ENCODE results near the gene CLCN3. TPM values are rescaled to one million over a fixed set of nuclear protein-coding genes. Genes with fewer than 3 reads are reported as not detected.

Gene CLCN3
- total and polyA plus RNA-seq, 9 of the 15 experiments (the other 6 are each of a cell fraction or from before 2014, with no cell fraction given): 12.7 to 60.6 (median 38.5) TPM

DNA sequence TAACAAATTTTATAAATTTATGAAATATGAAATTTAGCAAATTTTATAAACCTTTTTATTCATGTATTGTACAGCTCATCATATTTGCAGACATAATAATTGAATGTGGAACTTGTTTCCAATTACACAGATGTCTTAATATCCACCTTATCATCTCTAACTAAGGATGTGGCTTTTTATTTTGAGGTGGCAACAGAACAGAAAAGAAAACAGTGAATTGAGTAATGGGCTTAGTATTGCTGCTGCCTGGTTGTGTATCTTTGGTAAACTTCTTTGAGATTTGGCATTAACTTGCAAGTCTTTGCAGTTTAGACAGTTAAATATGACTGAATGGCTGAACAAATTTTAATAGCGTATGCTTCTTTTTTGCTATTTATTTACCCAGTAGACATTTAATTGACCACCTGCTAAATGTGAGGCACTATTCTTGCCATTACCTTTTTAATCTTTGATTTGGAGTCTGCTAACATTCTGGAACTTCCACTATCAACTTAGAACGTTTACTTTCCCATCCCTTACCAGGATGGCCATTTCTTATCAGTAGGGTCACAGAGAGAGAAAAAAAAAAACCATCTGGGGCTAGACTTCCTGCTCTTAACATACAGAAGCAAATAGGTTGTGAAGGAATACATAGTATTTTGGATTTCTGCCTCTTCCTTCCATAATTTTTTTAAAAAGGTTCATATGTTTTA lies 44.8 kb downstream of the CLCN3 start (continued):
- TF ChIP-seq, protein P1, sequence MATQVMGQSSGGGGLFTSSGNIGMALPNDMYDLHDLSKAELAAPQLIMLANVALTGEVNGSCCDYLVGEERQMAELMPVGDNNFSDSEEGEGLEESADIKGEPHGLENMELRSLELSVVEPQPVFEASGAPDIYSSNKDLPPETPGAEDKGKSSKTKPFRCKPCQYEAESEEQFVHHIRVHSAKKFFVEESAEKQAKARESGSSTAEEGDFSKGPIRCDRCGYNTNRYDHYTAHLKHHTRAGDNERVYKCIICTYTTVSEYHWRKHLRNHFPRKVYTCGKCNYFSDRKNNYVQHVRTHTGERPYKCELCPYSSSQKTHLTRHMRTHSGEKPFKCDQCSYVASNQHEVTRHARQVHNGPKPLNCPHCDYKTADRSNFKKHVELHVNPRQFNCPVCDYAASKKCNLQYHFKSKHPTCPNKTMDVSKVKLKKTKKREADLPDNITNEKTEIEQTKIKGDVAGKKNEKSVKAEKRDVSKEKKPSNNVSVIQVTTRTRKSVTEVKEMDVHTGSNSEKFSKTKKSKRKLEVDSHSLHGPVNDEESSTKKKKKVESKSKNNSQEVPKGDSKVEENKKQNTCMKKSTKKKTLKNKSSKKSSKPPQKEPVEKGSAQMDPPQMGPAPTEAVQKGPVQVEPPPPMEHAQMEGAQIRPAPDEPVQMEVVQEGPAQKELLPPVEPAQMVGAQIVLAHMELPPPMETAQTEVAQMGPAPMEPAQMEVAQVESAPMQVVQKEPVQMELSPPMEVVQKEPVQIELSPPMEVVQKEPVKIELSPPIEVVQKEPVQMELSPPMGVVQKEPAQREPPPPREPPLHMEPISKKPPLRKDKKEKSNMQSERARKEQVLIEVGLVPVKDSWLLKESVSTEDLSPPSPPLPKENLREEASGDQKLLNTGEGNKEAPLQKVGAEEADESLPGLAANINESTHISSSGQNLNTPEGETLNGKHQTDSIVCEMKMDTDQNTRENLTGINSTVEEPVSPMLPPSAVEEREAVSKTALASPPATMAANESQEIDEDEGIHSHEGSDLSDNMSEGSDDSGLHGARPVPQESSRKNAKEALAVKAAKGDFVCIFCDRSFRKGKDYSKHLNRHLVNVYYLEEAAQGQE (IDR thresholded peaks at IDR 0.05; ENCODE audit: borderline replicate concordance): peak; percentile 8; the same call in 1 of the 2 replicates
- TF ChIP-seq, protein P1 (CRISPR knock-in tag; IDR thresholded peaks at IDR 0.05; ENCODE audit: low read depth): no peak
- TF ChIP-seq ZNF143 (CRISPR knock-in tag; IDR thresholded peaks at IDR 0.05) (no peak), DPF2 (IDR thresholded peaks at IDR 0.05) (peak; percentile 87), ETV1 (tag; conservative IDR thresholded peaks at IDR 0.05; ENCODE audit: low read depth) (0 out of 2 replicates have a peak, but pooled peaks have one; percentile 41), RNF2 (IDR thresholded peaks at IDR 0.05) (0 out of 2 replicates have a peak, but pooled peaks have one; percentile 42), KLF6 (CRISPR knock-in tag; IDR thresholded peaks at IDR 0.05; ENCODE audit: borderline replicate concordance) (no peak), EP300 (IDR thresholded peaks at IDR 0.05; ENCODE audit: low read length) (peak; percentile 81; the same call in 1 of the 2 replicates), ETS2 (tag; IDR thresholded peaks at IDR 0.05; ENCODE audit: borderline replicate concordance, poor library complexity, severe bottlenecking) (no peak), HSF4 (CRISPR knock-in tag; IDR thresholded peaks at IDR 0.05; ENCODE audit: borderline replicate concordance) (no peak)

Measured in K562 (cell line).